Measurements from ENCODE around the gene ZNF484. TPM values are rescaled to one million over a fixed set of nuclear protein-coding genes. Genes with fewer than 3 reads are reported as not detected.
A peak's percentile ranks its signal among the peaks of the same experiment; 100 is the strongest.
"Not testable (repeated sequence)": the region's sequence is repeated elsewhere in the genome, so short reads cannot be mapped to it uniquely, and the experiment has no call there.

ZNF484 gene
- total RNA-seq, 1 donor = 13.0 TPM

DNA sequence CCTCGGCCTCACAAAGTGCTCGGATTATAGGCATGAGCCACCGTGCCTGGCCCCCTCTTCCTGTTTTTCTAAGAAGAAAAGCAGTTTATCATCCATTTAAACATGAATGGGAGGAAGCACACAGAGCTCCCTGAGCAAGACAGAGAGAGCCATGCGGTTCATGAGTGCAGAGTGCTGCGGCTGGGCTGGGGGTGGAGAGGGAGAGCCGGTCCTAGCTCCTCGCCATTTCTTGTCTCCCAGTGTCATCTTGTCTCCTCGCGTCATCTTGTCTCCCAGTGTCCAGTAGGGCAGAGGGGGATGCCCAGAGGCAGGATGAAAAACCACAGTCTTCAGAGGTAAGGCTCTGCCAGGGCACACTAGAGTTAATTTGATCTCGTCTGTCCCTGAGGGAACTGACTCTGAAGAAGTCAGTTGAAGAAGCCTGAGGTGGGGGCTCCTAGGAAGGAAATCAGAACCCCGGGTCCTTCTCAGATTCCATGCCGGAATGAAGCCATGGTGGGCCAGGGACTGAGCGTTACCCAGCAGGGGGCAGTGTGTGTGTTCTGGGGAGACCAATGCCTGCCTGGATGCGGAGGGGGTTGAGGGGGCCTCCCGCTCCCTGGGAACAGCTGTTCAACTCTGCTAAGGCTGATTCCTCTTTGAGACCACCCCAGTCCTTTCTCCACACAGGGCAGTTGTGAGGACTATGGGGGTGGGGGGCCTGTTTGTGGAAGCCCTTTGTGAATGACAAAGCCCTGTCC is 6.0 kb upstream of the ZNF484 start:
- H2AFZ ChIP-seq (ENCODE audit: low read length) = not testable (repeated sequence)

DNA sequence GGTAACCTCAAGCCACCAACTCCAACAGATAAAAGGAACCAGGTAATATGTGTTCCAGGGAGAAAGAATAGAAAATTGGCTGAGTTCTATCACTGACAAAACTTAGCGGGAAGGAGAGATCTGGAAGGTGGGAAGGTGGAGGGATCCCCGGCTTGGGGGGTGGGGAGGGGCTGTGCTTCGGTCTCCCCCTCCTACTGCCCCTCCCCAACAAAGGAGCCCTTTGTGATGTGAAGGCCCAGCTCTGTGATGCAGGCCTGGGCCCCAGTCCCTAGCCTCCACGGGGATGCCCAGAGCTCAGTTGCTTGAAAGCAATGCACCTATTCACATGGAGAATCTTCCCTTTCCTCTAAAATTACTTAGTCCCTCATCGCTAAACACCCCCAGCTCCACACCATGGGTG is 4.4 kb upstream of the ZNF484 start:
- no peak overlapping the region for H2AFZ ChIP-seq (ENCODE audit: low read length)
- no peak for DNase-seq (ENCODE audit: insufficient read length, low spot score, missing footprints)
- H3K36me3 ChIP-seq (ENCODE audit: insufficient read depth, low read length) = no peaks in the 10 kb centered on the region
- TF ChIP-seq, protein P1, sequence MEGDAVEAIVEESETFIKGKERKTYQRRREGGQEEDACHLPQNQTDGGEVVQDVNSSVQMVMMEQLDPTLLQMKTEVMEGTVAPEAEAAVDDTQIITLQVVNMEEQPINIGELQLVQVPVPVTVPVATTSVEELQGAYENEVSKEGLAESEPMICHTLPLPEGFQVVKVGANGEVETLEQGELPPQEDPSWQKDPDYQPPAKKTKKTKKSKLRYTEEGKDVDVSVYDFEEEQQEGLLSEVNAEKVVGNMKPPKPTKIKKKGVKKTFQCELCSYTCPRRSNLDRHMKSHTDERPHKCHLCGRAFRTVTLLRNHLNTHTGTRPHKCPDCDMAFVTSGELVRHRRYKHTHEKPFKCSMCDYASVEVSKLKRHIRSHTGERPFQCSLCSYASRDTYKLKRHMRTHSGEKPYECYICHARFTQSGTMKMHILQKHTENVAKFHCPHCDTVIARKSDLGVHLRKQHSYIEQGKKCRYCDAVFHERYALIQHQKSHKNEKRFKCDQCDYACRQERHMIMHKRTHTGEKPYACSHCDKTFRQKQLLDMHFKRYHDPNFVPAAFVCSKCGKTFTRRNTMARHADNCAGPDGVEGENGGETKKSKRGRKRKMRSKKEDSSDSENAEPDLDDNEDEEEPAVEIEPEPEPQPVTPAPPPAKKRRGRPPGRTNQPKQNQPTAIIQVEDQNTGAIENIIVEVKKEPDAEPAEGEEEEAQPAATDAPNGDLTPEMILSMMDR (IDR thresholded peaks at IDR 0.05; ENCODE audit: extremely low read depth, low read depth, low read length) = no peak
- H3K79me2 ChIP-seq (ENCODE audit: insufficient read depth, low read length) = peaks cover 5% of the 10 kb centered on the region
- no peak overlapping the region for H3K27ac ChIP-seq (ENCODE audit: low read depth, low read length)
- no peaks in the 10 kb centered on the region for H3K9me3 ChIP-seq (ENCODE audit: low read depth, low read length)
- H3K4me1 ChIP-seq (ENCODE audit: insufficient read depth, low read length) = peaks cover 2% of the 10 kb centered on the region
- H3K27me3 ChIP-seq (ENCODE audit: insufficient read depth, low read length) = peaks cover 3% of the 10 kb centered on the region
- no peaks in the 10 kb centered on the region for H4K20me1 ChIP-seq (ENCODE audit: insufficient read depth, low read length)
- H3K4me2 ChIP-seq (ENCODE audit: insufficient read depth, low read length) = no peak overlapping the region
- H3K4me3 ChIP-seq (ENCODE audit: insufficient read depth, low read length) = no peak overlapping the region

More for the DNA sequence above, 6.0 kb upstream of the ZNF484 start:
- DNase-seq (ENCODE audit: insufficient read length, low spot score, missing footprints); H4K20me1 ChIP-seq (ENCODE audit: insufficient read depth, low read length); H3K4me1 ChIP-seq (ENCODE audit: insufficient read depth, low read length); H3K4me3 ChIP-seq (ENCODE audit: insufficient read depth, low read length); H3K79me2 ChIP-seq (ENCODE audit: insufficient read depth, low read length); H3K27ac ChIP-seq (ENCODE audit: low read depth, low read length); H3K9me3 ChIP-seq (ENCODE audit: low read depth, low read length); H3K4me2 ChIP-seq (ENCODE audit: insufficient read depth, low read length); H3K36me3 ChIP-seq (ENCODE audit: insufficient read depth, low read length): not testable (repeated sequence)
- peaks cover 13% of the 10 kb centered on the region for H3K27me3 ChIP-seq (ENCODE audit: insufficient read depth, low read length)

DNA sequence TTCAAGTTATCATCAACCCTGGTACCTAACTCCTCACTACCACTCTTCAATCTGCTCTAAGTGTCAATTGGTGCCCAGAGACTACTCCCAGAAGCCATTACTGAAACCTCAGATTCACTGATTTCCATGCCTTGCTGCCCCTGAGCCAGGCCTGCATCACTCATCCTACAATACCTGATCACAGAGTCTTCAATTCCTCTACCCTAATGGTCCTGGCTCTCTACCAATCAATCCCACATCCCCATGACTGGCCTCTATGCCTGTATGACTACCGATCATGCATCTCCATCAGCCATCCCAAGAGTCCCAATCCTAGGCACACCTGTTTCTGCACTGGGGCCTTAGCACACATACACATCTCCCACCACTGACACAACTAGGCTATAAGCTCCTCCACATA is 2.5 kb downstream of the ZNF484 start:
- peaks cover 4% of the 10 kb centered on the region for H4K20me1 ChIP-seq (ENCODE audit: insufficient read depth, low read length)
- H3K36me3 ChIP-seq (ENCODE audit: insufficient read depth, low read length) = no peaks in the 10 kb centered on the region
- peaks cover 7% of the 10 kb centered on the region for H3K4me1 ChIP-seq (ENCODE audit: insufficient read depth, low read length)
- no peak overlapping the region for H3K27ac ChIP-seq (ENCODE audit: low read depth, low read length)
- peaks cover 56% of the 10 kb centered on the region for H3K79me2 ChIP-seq (ENCODE audit: insufficient read depth, low read length)
- TF ChIP-seq, protein P1 (IDR thresholded peaks at IDR 0.05; ENCODE audit: extremely low read depth, low read depth, low read length) = no peak
- no peak overlapping the region for H2AFZ ChIP-seq (ENCODE audit: low read length)
- DNase-seq (ENCODE audit: insufficient read length, low spot score, missing footprints) = no peak
- H3K9me3 ChIP-seq (ENCODE audit: low read depth, low read length) = no peaks in the 10 kb centered on the region
- H3K27me3 ChIP-seq (ENCODE audit: insufficient read depth, low read length) = no peaks in the 10 kb centered on the region
- peak overlapping the region; percentile 18 for H3K4me2 ChIP-seq (ENCODE audit: insufficient read depth, low read length)
- H3K4me3 ChIP-seq (ENCODE audit: insufficient read depth, low read length) = no peak overlapping the region

DNA sequence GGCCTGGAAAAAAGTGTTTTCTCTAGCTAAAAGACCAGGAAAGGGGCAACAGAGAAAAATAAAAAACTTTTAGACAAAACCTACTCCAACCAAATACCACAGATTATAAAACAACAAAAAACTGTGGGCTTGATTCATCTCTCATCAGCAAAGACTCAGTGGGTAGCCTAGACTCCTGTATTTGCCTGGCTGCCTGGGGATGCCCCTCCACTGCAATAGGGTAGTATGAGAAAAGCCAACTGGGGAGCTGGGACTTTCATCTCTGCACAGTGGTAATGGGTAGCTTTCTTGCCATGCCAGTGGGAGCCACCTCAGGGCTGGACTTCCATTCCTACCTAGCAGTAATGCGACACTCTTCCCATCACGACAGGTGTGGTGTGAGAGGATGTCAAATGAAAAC is 7.5 kb downstream of the ZNF484 start:
- Histone ChIP-seq H4K20me1 (ENCODE audit: insufficient read depth, low read length) (peaks cover 18% of the 10 kb centered on the region), H3K4me2 (ENCODE audit: insufficient read depth, low read length) (no peak overlapping the region), H3K4me1 (ENCODE audit: insufficient read depth, low read length) (no peaks in the 10 kb centered on the region), H3K79me2 (ENCODE audit: insufficient read depth, low read length) (peaks cover 55% of the 10 kb centered on the region), H3K9me3 (ENCODE audit: low read depth, low read length) (no peaks in the 10 kb centered on the region), H3K27ac (ENCODE audit: low read depth, low read length) (no peak overlapping the region), H3K4me3 (ENCODE audit: insufficient read depth, low read length) (no peak overlapping the region), H3K27me3 (ENCODE audit: insufficient read depth, low read length) (no peaks in the 10 kb centered on the region), H2AFZ (ENCODE audit: low read length) (no peak overlapping the region), H3K36me3 (ENCODE audit: insufficient read depth, low read length) (peaks cover 13% of the 10 kb centered on the region)
- TF ChIP-seq, protein P1 (IDR thresholded peaks at IDR 0.05; ENCODE audit: extremely low read depth, low read depth, low read length) = no peak
- no peak for DNase-seq (ENCODE audit: insufficient read length, low spot score, missing footprints)

DNA sequence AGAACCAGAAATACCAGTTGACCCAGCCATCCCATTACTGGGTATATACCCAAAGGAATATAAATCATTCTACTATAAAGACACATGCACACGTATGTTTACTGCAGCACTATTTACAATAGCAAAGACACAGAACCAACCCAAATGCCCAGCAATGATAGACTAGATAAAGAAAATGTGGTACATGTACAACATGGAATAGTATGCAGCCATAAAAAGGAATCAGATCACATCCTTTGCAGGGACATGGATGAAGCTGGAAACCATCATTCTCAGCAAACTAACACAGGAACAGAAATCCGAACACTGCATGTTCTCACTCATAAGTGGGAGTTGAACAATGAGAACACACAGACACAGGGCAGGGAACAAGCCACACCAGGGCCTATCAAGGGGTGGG is 11.2 kb downstream of the ZNF484 start:
- H4K20me1 ChIP-seq (ENCODE audit: insufficient read depth, low read length) = peaks cover 24% of the 10 kb centered on the region
- not testable (repeated sequence) for H3K4me3 ChIP-seq (ENCODE audit: insufficient read depth, low read length); H2AFZ ChIP-seq (ENCODE audit: low read length)

More for the DNA sequence above, 11.2 kb downstream of the ZNF484 start:
- not testable (repeated sequence) for H3K4me2 ChIP-seq (ENCODE audit: insufficient read depth, low read length); H3K4me1 ChIP-seq (ENCODE audit: insufficient read depth, low read length); H3K9me3 ChIP-seq (ENCODE audit: low read depth, low read length); H3K27ac ChIP-seq (ENCODE audit: low read depth, low read length); DNase-seq (ENCODE audit: insufficient read length, low spot score, missing footprints); H3K27me3 ChIP-seq (ENCODE audit: insufficient read depth, low read length)
- Histone ChIP-seq H3K36me3 (ENCODE audit: insufficient read depth, low read length) (peaks cover 13% of the 10 kb centered on the region), H3K79me2 (ENCODE audit: insufficient read depth, low read length) (peaks cover 44% of the 10 kb centered on the region)
